ENCODE data around the gene SLC16A5.

SLC16A5 gene

GRCh38 chr17:75073618-75074047 lies 14.1 kb upstream of the SLC16A5 start:
- Histone ChIP-seq H3K36me3 (ENCODE audit: control insufficient read depth in 5 of 5, insufficient read depth in 5 of 5, low read length in 5 of 5) (no peaks in the 10 kb centered on the region), H3K27me3 (ENCODE audit: control insufficient read depth in 5 of 5, insufficient read depth in 4 of 5, low read length in 5 of 5) (no peaks in the 10 kb centered on the region), H3K27ac (ENCODE audit: low read depth, low read length) (no peak overlapping the region), H3K9ac (ENCODE audit: low read length in 5 of 5) (no peak overlapping the region), H3K9me3 (ENCODE audit: control insufficient read depth in 5 of 5, low read length in 5 of 5) (no peaks in the 10 kb centered on the region), H3K4me3 (ENCODE audit: low read depth in 1 of 5, low read length in 5 of 5) (no peak overlapping the region), H3K4me1 (ENCODE audit: control insufficient read depth in 5 of 5, insufficient read depth in 5 of 5, low read length in 5 of 5) (peaks cover 0 to 29% (median 23%) of the 10 kb centered on the region in 5 donors)

- Histone ChIP-seq H3K4me3 (ENCODE audit: low read depth in 1 of 5, low read length in 5 of 5) (no peak overlapping the region), H3K9me3 (ENCODE audit: control insufficient read depth in 5 of 5, low read length in 5 of 5) (no peaks in the 10 kb centered on the region), H3K36me3 (ENCODE audit: control insufficient read depth in 5 of 5, insufficient read depth in 5 of 5, low read length in 5 of 5) (no peaks in the 10 kb centered on the region), H3K9ac (ENCODE audit: low read length in 5 of 5) (no peak overlapping the region), H3K4me1 (ENCODE audit: control insufficient read depth in 5 of 5, insufficient read depth in 5 of 5, low read length in 5 of 5) (peaks cover 0 to 36% (median 32%) of the 10 kb centered on the region in 5 donors), H3K27ac (ENCODE audit: low read depth, low read length) (no peak overlapping the region), H3K27me3 (ENCODE audit: control insufficient read depth in 5 of 5, insufficient read depth in 4 of 5, low read length in 5 of 5) (no peaks in the 10 kb centered on the region)
Observed at GRCh38 chr17:75074532-75074931, 13.2 kb upstream of the SLC16A5 start.

DNA sequence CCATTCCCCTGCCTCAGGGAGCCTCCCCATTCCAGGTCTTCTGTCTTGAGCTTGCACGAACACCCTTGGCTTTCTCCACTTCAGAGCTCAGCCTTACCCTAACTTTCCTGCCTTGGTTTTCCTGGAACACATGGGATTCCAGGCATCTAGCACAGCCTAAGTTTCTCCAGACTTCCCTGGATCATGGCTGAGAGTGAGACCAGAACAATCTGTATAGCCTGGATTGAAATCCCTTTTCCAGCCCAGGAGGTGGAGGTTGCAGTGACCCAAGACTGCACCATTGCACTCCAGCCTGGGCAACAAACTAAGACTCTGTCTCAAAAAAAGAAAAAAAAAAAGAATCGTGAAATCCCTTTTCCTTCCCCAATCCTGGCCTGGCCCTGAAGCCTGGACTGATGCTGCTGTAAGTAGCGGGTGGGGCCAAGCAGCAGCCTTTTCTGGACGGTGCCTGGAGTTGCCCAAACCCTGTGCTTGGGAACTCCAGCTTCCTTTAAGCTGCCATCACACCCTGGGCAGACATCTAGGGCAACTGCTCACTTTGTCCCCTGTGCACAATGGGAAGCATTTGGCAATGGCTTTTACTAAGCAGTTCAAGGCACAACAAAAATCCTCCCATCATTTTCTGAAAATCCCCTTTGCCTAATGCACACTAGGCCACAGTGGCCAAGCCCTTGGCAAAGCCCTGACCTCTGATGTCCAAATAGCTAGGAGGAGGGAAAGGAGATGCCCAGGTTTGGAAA lies 12.0 kb upstream of the SLC16A5 start:
- Histone ChIP-seq H3K4me1 (ENCODE audit: control insufficient read depth in 5 of 5, insufficient read depth in 5 of 5, low read length in 5 of 5) (peaks cover 0 to 38% (median 35%) of the 10 kb centered on the region in 5 donors), H3K9me3 (ENCODE audit: control insufficient read depth in 5 of 5, low read length in 5 of 5) (no peaks in the 10 kb centered on the region), H3K27me3 (ENCODE audit: control insufficient read depth in 5 of 5, insufficient read depth in 4 of 5, low read length in 5 of 5) (no peaks in the 10 kb centered on the region), H3K27ac (ENCODE audit: low read depth, low read length) (no peak overlapping the region), H3K4me3 (ENCODE audit: low read depth in 1 of 5, low read length in 5 of 5) (no peak overlapping the region), H3K9ac (ENCODE audit: low read length in 5 of 5) (peak overlapping the region in 1 of 5 donors; percentile 40), H3K36me3 (ENCODE audit: control insufficient read depth in 5 of 5, insufficient read depth in 5 of 5, low read length in 5 of 5) (no peaks in the 10 kb centered on the region)

GRCh38 chr17:75077072-75077495 lies 10.7 kb upstream of the SLC16A5 start:
- no peaks in the 10 kb centered on the region for H3K36me3 ChIP-seq (ENCODE audit: control insufficient read depth in 5 of 5, insufficient read depth in 5 of 5, low read length in 5 of 5)
- H3K27ac ChIP-seq (ENCODE audit: low read depth, low read length): no peak overlapping the region
- H3K9ac ChIP-seq (ENCODE audit: low read length in 5 of 5): peak overlapping the region in 4 of 5 donors; percentile 15 to 71 (median 54)
- peak overlapping the region in 4 of 5 donors; percentile 45 to 72 (median 62) for H3K4me3 ChIP-seq (ENCODE audit: low read depth in 1 of 5, low read length in 5 of 5)
- peaks cover 0 to 38% (median 35%) of the 10 kb centered on the region in 5 donors for H3K4me1 ChIP-seq (ENCODE audit: control insufficient read depth in 5 of 5, insufficient read depth in 5 of 5, low read length in 5 of 5)
- no peaks in the 10 kb centered on the region for H3K9me3 ChIP-seq (ENCODE audit: control insufficient read depth in 5 of 5, low read length in 5 of 5)
- peaks cover 0 to under 1% (median 0%) of the 10 kb centered on the region in 5 donors for H3K27me3 ChIP-seq (ENCODE audit: control insufficient read depth in 5 of 5, insufficient read depth in 4 of 5, low read length in 5 of 5)

DNA sequence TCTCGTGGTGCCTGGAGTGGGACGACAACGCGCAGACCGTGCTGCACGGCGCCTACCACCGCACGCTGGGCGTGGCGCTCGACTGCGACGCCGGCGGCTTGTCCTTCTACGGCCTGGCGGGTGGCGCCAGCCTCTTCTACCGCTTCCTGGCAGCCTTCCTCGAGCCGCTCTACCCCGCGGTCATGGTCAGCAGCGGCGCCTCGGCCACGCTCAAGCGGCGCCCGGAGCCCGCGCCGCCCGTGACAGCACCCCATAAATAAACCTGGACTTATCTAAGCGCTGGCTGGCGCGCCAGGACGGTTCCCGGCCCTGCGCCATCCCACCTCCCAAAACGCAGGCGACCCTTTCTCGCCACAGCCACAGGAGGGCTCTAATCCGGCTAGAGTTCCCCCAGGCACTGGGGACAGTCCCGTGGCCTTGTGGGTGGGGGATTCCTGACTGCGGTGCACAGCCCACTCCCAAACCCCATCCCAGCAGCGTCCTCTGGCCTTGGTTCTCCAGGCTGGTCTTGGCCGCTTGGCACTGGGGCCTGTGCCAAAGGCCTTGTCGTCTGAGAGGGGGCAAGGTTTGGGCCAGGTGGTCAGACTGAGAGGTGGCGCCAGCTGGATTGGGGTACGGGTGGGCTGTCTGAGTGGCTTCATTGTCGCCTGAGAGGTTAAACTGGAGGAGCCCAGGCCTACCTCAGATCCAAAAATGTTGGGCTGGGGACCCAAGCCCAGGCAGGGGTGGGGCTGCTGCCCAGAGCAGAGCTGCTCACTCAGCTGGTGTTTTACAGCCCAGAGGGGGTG lies 10.1 kb upstream of the SLC16A5 start:
- H3K4me1 ChIP-seq (ENCODE audit: control insufficient read depth in 5 of 5, insufficient read depth in 5 of 5, low read length in 5 of 5): peaks cover 0 to 38% (median 35%) of the 10 kb centered on the region in 5 donors
- H3K9ac ChIP-seq (ENCODE audit: low read length in 5 of 5): peak overlapping the region in 4 of 5 donors; percentile 15 to 71 (median 54)
- no peak overlapping the region for H3K27ac ChIP-seq (ENCODE audit: low read depth, low read length)
- no peaks in the 10 kb centered on the region for H3K36me3 ChIP-seq (ENCODE audit: control insufficient read depth in 5 of 5, insufficient read depth in 5 of 5, low read length in 5 of 5)
- peaks cover 0 to 4% (median 0%) of the 10 kb centered on the region in 5 donors for H3K27me3 ChIP-seq (ENCODE audit: control insufficient read depth in 5 of 5, insufficient read depth in 4 of 5, low read length in 5 of 5)
- no peaks in the 10 kb centered on the region for H3K9me3 ChIP-seq (ENCODE audit: control insufficient read depth in 5 of 5, low read length in 5 of 5)
- peak overlapping the region in 4 of 5 donors; percentile 45 to 72 (median 62) for H3K4me3 ChIP-seq (ENCODE audit: low read depth in 1 of 5, low read length in 5 of 5)

DNA sequence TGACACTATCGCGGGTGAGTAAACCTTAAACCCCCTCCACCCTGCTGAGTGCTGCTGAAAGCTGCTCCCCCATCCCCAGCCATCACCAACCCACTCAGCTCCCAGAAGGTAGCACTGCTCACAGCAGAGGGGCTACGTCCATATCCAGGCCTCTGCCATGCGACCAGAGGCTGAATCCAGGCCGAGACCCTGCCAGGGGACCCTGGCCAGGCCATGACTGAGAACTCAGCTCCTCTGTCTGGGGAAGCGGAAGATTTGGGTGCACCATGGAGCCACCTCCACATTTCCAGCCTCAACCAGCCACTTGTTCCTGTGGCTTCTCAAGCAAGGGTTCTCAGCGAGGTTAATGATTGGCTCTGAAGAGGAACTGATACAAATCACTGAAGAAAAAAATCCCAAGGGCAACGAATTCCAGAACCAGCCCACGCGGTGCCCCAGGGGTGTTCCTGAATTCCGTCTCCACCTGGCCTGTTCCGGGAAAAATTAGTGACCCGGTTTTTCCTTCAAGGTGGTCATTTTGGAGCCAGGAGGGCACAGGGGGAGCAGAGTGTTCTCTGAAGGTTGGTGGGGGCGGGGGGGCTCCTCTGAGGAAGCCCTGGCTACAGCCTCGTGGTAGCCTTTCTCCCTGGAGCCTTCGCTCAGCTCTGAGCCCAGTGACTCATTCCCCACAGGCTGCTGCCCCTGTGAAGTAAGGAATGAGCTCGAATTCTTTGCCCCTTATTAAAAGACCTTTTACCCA lies 9.3 kb upstream of the SLC16A5 start:
- Histone ChIP-seq H3K36me3 (ENCODE audit: control insufficient read depth in 5 of 5, insufficient read depth in 5 of 5, low read length in 5 of 5) (no peaks in the 10 kb centered on the region), H3K9me3 (ENCODE audit: control insufficient read depth in 5 of 5, low read length in 5 of 5) (no peaks in the 10 kb centered on the region), H3K4me3 (ENCODE audit: low read depth in 1 of 5, low read length in 5 of 5) (no peak overlapping the region), H3K4me1 (ENCODE audit: control insufficient read depth in 5 of 5, insufficient read depth in 5 of 5, low read length in 5 of 5) (peaks cover 0 to 38% (median 34%) of the 10 kb centered on the region in 5 donors), H3K27ac (ENCODE audit: low read depth, low read length) (no peak overlapping the region), H3K9ac (ENCODE audit: low read length in 5 of 5) (peak overlapping the region in 1 of 5 donors; percentile 47), H3K27me3 (ENCODE audit: control insufficient read depth in 5 of 5, insufficient read depth in 4 of 5, low read length in 5 of 5) (peaks cover 0 to 4% (median 0%) of the 10 kb centered on the region in 5 donors)

DNA sequence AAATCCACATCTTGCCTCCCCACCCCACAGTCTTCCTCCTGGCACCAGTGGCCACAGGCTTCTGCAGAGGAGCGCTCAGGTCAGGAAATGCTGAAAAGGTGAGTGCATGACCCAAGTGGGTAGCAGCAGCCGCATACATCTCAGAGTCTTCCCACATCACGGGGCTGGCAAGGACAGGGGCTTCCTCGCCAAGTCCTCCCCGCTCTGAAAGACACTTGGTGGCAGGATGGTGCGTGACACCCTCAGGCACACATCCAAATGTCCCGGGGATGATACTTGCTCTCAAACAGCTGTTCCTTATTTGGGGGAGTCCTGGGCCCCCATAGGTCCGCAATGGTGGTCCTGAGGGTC lies 8.8 kb upstream of the SLC16A5 start:
- Histone ChIP-seq H3K27me3 (ENCODE audit: control insufficient read depth in 5 of 5, insufficient read depth in 4 of 5, low read length in 5 of 5) (peaks cover 0 to 4% (median 0%) of the 10 kb centered on the region in 5 donors), H3K4me3 (ENCODE audit: low read depth in 1 of 5, low read length in 5 of 5) (no peak overlapping the region), H3K36me3 (ENCODE audit: control insufficient read depth in 5 of 5, insufficient read depth in 5 of 5, low read length in 5 of 5) (no peaks in the 10 kb centered on the region), H3K27ac (ENCODE audit: low read depth, low read length) (no peak overlapping the region), H3K9me3 (ENCODE audit: control insufficient read depth in 5 of 5, low read length in 5 of 5) (no peaks in the 10 kb centered on the region), H3K9ac (ENCODE audit: low read length in 5 of 5) (no peak overlapping the region), H3K4me1 (ENCODE audit: control insufficient read depth in 5 of 5, insufficient read depth in 5 of 5, low read length in 5 of 5) (peaks cover 0 to 35% (median 29%) of the 10 kb centered on the region in 5 donors)

GRCh38 chr17:75081611-75082540 lies 5.9 kb upstream of the SLC16A5 start:
- Histone ChIP-seq H3K27ac (ENCODE audit: low read depth, low read length) (no peak overlapping the region), H3K9me3 (ENCODE audit: control insufficient read depth in 5 of 5, low read length in 5 of 5) (no peaks in the 10 kb centered on the region), H3K36me3 (ENCODE audit: control insufficient read depth in 5 of 5, insufficient read depth in 5 of 5, low read length in 5 of 5) (no peaks in the 10 kb centered on the region), H3K4me1 (ENCODE audit: control insufficient read depth in 5 of 5, insufficient read depth in 5 of 5, low read length in 5 of 5) (peaks cover 0 to 37% (median 25%) of the 10 kb centered on the region in 5 donors), H3K9ac (ENCODE audit: low read length in 5 of 5) (no peak overlapping the region), H3K4me3 (ENCODE audit: low read depth in 1 of 5, low read length in 5 of 5) (no peak overlapping the region), H3K27me3 (ENCODE audit: control insufficient read depth in 5 of 5, insufficient read depth in 4 of 5, low read length in 5 of 5) (peaks cover 0 to 4% (median 0%) of the 10 kb centered on the region in 5 donors)

- Histone ChIP-seq H3K27me3 (ENCODE audit: control insufficient read depth in 5 of 5, insufficient read depth in 4 of 5, low read length in 5 of 5) (peaks cover 0 to 4% (median 0%) of the 10 kb centered on the region in 5 donors), H3K9me3 (ENCODE audit: control insufficient read depth in 5 of 5, low read length in 5 of 5) (no peaks in the 10 kb centered on the region), H3K4me3 (ENCODE audit: low read depth in 1 of 5, low read length in 5 of 5) (no peak overlapping the region), H3K9ac (ENCODE audit: low read length in 5 of 5) (no peak overlapping the region), H3K27ac (ENCODE audit: low read depth, low read length) (no peak overlapping the region), H3K36me3 (ENCODE audit: control insufficient read depth in 5 of 5, insufficient read depth in 5 of 5, low read length in 5 of 5) (no peaks in the 10 kb centered on the region), H3K4me1 (ENCODE audit: control insufficient read depth in 5 of 5, insufficient read depth in 5 of 5, low read length in 5 of 5) (peaks cover 0 to 35% (median 22%) of the 10 kb centered on the region in 5 donors)
Observed at GRCh38 chr17:75082683-75083082, 5.1 kb upstream of the SLC16A5 start.
